GM21786 (cell line): ENCODE measurements around the gene PEX13.
"Not testable (repeated sequence)": the region's sequence is repeated elsewhere in the genome, so short reads cannot be mapped to it uniquely, and the experiment has no call there.

Source experiments
- ATAC-seq: cut with Tn5 transposase; IDR thresholded peaks from one replicate; pipeline ENCODE4 v1.9.1; 2021; ENCODE audit not compliant: unreplicated experiment

Gene PEX13, protein sequence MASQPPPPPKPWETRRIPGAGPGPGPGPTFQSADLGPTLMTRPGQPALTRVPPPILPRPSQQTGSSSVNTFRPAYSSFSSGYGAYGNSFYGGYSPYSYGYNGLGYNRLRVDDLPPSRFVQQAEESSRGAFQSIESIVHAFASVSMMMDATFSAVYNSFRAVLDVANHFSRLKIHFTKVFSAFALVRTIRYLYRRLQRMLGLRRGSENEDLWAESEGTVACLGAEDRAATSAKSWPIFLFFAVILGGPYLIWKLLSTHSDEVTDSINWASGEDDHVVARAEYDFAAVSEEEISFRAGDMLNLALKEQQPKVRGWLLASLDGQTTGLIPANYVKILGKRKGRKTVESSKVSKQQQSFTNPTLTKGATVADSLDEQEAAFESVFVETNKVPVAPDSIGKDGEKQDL

DNA sequence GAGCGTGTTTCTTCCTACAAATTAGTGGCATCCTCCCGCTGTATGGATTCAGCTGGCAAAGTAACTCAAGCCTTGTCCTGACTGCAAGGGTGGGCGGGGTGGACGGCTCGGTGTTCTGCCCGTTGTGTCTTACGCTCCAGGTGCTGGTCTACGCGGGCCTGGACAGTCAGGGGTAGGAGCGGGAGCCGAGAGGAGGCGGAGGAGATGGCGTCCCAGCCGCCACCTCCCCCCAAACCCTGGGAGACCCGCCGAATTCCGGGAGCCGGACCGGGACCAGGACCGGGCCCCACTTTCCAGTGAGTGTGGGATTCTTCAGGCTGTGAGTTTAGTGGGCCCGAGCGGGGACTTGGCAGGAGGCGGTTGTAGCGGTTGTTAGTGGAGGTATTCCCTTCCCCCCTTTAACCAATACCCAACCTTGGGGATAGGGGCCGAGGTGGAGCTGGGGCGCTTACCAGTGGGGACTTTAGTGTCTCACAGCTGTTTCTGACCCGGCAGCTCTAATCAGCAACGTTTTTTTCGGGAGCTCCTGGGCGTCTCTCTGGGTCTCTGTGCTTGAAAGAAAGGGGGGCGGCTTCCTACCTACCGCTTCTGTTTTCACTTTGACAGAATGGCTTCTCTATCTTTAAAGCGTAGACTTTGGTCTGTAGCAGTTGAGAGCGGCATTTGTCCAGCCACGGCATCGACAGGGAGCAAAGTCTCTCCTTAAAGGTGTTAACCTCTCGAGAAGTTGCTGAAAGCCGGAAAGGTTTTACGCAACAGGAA lies at the start of gene PEX13, which contains the start of gene PUS10:
PEX13 (plus strand) TSS at position 165 of the 762 bp plus-strand sequence; CDS start at position 205, 40 bp downstream.
PUS10 (minus strand) TSS at position 700 of the 762 bp plus-strand sequence. CDS start 6,365 bp downstream, outside the sequence.
- peak; percentile 73 for ATAC-seq

- no peak for ATAC-seq
These were observed 44.4 kb upstream of the PEX13 start for GRCh38 chr2:60972889-60973656.

DNA sequence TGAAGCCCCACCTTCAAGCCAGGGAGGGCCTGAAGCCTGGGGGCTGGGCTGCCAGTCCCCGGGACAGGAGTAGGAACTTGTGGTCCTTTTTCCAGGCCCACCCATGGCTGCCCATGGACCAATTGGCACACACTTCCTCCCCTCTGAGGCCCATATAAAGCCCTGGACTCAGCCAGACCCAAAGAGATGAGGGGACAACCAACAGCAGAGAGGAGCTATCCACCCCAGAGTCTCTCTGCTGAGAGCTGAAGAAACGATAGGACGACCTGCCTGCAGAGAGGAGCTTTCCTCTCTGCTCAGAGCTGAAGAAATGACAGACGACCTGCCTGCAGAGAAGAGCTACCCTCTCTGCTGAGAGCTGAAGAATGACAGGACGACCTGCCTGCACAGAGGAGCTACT lies 43.8 kb upstream of the PEX13 start:
- no peak for ATAC-seq

DNA sequence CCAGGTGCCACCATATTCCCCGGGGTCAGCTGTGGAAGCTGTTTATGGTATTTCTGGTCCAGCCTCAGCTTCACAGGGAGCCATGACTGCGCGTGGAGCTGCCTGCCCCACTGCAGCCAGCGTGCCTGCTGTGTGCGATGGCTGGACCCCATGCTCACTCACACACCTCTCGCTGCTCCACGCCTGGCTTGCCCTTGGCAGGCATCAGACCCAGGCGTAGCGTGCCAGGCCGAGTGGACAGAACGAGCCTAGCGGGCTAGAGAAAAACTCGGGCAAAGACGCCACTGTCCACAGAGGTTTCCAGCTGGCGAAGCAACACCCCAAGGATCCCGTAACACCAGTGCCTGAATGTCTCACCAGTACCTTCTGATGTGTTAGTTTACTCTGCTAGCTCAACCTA lies 42.9 kb upstream of the PEX13 start:
- no peak for ATAC-seq

DNA sequence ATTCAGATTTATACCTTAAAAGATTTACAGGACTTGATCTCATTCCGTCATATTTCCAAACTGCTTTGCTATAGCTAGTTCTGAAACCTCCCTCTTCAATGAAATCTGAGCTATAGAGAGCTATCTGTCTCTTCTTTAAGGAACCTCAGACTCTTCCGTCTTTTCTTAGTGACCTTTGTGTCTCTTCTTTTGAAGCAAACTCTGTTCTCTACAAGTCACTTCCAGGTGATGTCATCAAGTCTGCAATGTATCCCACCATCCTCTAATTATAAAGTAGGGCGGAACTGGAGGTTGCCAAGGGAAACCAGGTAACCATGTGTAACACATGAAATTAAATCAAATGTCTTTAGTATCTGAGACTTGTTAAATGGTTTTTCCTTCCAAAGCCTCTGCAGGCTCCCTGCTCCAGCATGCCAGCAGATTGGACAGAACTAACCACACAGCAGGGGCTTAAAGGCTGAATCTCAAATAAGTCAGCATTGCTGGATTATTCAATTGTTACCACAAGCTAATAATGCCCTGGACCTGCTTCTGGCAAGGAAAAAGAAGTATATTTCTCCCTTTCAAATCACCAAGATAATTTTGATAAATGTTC lies 41.2 kb upstream of the PEX13 start:
- ATAC-seq = no peak

GRCh38 chr2:60976875-60977561 lies 40.5 kb upstream of the PEX13 start:
- peak; percentile 47 for ATAC-seq

DNA sequence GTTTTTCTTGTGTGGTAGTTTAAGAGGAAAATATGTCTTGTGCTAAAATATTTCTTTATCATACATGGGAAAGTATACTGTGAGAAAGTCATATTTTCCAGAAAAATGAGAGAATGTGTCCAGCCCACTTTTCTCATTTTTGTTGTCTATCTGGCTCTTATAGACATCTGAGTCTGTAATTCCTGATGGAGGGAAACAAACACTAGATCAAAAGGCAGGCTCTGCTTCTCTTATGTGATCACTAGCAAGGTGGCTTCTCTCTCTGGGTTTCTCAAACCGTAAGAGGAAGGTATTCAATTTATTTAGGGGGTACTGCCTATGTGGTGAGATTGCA lies 40.0 kb upstream of the PEX13 start:
- ATAC-seq = no peak

GRCh38 chr2:60979231-60979630 lies 38.3 kb upstream of the PEX13 start:
- no peak for ATAC-seq

DNA sequence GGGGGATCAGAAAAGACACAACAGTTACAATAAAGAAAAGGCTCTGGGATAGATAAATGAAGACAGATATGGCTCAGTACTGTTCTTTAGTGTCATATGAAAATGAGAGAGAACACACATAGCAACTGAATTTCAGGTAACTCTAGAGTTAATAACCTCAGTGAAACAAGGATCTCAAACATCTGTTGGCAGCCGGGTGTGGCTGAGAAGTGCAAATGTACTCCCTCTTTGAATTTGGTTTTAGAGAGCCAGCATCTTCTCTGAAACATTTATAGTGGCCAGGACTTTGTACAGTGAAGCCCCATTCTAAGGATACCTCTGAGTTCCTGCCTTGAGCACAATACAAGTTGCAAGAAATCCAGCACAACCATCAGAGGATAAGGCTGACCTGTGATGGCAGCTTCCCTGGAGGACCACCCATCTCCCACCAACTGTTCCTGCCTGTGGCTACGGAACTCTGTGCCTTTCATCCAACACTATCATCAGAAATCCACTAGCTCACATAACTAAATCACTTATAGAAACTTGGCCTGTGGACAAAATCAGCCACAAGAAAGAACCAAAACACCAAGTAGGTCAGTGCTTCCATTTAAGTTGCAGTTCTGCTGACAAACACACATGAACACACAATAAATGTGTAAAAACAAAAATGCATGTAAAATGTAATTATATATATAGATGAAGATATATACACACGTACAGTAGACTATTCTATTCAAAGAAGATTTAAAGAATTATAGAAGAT lies 37.3 kb upstream of the PEX13 start:
- peak; percentile 45 for ATAC-seq

DNA sequence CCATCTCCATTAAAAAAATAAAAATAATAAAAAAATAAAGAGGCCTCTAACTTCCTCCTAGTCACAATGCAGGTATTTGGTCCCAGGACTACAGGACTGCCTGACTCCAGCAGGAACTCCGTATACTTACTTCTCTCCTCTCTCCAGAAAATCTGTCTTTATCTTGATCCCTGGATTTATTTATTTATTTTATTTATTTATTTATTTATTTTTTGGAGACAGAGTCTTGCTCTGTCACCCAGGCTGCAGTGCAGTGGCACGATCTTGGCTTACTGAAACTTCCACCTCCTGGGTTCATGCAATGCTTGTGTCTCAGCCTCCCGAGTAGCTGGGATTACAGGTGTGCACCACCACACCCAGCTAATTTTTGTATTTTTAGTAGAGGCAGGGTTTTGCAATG lies 35.5 kb upstream of the PEX13 start:
- ATAC-seq = not testable (repeated sequence)

- no peak for ATAC-seq
These were observed 32.8 kb upstream of the PEX13 start for GRCh38 chr2:60984720-60985119.

GRCh38 chr2:60987041-60987440 lies 30.5 kb upstream of the PEX13 start:
- no peak for ATAC-seq

GRCh38 chr2:60987656-60988055 lies 29.9 kb upstream of the PEX13 start:
- ATAC-seq = not testable (repeated sequence)

- ATAC-seq = no peak
These were observed 28.3 kb upstream of the PEX13 start for GRCh38 chr2:60989259-60989658.

DNA sequence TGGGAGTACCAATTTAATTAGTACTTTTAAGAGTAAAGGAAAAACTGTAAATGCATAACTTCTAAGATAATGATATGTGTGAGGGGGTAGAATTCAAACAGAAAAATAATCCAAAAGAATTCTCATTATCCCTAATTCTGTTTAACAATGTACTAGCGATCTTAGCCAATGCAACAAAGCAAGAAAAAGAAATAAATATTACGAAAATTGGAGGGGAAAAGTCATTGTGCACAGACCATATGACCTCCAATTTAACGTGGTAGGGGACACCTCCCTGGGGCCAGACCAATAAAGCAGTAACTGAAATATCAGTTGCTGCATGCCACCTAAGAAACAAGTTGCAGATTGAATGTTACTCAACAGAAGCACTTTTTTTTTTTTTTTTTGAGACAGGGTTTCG lies 25.9 kb upstream of the PEX13 start:
- ATAC-seq = no peak

DNA sequence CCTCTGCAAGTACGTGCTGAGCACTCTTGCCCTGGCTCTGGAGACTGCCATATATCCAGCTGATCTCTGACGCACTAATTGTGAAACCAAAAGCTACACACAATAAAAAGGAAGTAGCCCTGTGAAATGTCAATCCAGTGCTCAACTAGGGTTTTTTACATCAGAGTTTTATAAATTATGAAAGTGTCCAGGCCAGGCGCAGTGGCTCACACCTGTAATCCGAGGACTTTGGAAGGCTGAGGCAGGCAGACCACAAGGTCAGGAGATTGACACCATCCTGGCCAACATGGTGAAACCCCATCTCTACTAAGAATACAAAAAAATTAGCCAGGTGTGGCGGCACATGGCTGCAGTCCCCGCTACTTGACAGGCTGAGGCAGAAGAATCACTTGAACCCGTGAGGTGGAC lies 24.5 kb upstream of the PEX13 start:
- peak; percentile 98 for ATAC-seq

- ATAC-seq = no peak
These were observed 23.4 kb upstream of the PEX13 start for GRCh38 chr2:60994131-60994530.

DNA sequence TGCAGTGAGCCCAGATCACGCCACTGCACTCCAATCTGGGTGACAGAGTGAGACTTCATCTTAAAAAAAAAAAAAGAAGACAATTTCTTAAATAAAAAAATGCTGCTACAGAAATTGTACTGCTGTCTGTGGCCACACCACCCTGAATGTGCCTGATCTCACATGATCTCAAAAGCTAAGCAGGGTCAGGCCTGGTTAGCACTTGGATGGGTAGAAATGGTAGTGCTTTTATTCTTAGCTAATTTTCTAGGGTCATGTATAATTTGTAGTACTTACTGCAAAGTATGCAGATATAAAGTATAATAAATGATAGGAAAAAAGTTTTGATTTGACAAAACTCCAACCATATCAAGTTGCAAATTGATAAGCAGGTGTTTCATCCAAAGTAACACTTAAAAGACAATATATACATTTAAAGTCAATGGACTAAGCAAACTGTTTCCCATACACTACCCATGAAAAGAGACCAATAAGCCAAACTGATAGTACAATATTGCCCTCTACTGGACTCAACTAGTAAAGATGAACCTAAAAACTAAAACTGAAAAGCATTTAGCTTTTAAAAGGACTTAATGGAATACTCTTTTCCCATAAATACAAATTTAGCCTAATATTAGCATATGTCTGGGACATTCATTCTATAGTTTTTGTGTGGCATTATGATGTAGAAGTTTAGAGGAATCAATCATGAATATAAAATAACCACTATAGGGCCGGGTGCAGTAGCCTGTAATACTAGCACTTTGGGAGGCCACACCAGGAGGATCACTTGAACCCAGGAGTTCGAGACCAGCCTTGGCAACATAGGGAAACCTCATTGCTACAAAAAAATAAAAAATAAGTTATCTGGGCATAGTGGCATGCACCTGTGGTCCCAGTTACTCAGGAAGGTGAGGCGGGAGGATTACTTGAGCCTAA lies 18.6 kb upstream of the PEX13 start:
- ATAC-seq = no peak

DNA sequence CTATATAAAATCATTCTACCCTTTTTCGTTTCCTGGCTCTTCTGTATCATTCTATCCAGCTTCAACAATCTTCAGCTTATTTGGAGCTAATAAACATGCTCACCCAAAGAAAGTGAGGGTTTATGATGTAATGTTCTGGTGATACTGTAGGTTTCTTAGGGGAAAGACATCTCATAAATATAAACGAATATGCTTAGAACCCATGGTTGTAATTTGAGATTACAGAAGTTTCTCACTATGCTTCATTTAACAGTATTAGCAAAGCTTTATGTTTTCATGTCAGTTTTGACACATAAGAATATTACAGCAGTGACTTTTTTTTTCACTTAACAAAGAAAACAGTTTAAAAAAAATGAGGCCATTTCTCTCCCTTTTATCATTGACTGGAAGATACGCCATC lies 11.8 kb upstream of the PEX13 start:
- no peak for ATAC-seq
